Brain microvascular endothelial cell (primary cell): ENCODE data around the gene NOS3.

ENCODE experiments used
- DNase-seq: peaks from one replicate; pipeline ENCODE4 v3.0.0-alpha.2; 2020
- H3K27ac ChIP-seq: fragments of 250-450 bp; sonication (Bioruptor Pico); 2 replicates; pipeline ENCODE4 v1.5.1; 2020; ENCODE audit warnings: mild to moderate bottlenecking, moderate library complexity
- H3K27me3 ChIP-seq: fragments of 250-450 bp; sonication (Bioruptor Pico); replicated peaks from 2 replicates; pipeline ENCODE4 v1.5.1; 2020; ENCODE audit warnings: mild to moderate bottlenecking
- H3K36me3 ChIP-seq: fragments of 250-450 bp; sonication (Bioruptor Pico); replicated peaks from 2 replicates; pipeline ENCODE4 v1.5.1; 2020; ENCODE audit warnings: mild to moderate bottlenecking
- H3K4me3 ChIP-seq: 2 replicates; pipeline ENCODE4 v1.5.1; 2011; ENCODE audit warnings: low read depth, mild to moderate bottlenecking, control low read depth, low read length, moderate library complexity
- in situ Hi-C: cut with HindIII; loops from 2 replicates; pipeline ENCODE4 v1.10.0; 2017; ENCODE audit warnings: low sequenced_read_pairs, low pct_ligation_motif_present
- TF ChIP-seq, protein P1 (sequence below): IDR thresholded peaks from 2 replicates; pipeline ENCODE4 v1.5.1; 2011; ENCODE audit warnings: low read depth, mild to moderate bottlenecking, moderate library complexity, low read length, control low read depth, inconsistent platforms; ENCODE audit errors: missing control alignments

NOS3 gene

DNA sequence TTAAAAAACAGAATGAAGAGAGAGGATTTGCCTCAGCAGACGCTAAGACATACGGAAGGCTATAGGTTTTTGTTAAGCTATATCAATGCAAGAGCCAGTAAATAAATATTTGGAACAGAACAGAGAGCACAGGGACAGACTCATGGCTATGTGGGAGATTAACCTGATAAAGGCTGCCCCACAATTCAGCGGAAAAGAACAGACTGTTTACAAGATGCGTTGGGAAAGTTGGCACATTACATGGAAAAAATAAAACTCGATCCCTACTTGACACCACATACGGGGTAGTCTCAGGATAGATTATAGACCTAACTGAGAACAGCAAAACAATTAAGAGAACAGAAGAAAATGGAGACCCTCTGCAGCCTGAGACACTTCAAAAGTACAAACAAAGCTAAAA is 23.5 kb upstream of the NOS3 start:
- in situ Hi-C loops = no loop called here
- no peaks in the 10 kb centered on the region for H3K36me3 ChIP-seq
- H3K27me3 ChIP-seq = peaks cover 51% of the 10 kb centered on the region
- no peak overlapping the region for H3K4me3 ChIP-seq
- no peak for DNase-seq
- TF ChIP-seq, protein P1, sequence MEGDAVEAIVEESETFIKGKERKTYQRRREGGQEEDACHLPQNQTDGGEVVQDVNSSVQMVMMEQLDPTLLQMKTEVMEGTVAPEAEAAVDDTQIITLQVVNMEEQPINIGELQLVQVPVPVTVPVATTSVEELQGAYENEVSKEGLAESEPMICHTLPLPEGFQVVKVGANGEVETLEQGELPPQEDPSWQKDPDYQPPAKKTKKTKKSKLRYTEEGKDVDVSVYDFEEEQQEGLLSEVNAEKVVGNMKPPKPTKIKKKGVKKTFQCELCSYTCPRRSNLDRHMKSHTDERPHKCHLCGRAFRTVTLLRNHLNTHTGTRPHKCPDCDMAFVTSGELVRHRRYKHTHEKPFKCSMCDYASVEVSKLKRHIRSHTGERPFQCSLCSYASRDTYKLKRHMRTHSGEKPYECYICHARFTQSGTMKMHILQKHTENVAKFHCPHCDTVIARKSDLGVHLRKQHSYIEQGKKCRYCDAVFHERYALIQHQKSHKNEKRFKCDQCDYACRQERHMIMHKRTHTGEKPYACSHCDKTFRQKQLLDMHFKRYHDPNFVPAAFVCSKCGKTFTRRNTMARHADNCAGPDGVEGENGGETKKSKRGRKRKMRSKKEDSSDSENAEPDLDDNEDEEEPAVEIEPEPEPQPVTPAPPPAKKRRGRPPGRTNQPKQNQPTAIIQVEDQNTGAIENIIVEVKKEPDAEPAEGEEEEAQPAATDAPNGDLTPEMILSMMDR = no peak
- no peak overlapping the region for H3K27ac ChIP-seq

DNA sequence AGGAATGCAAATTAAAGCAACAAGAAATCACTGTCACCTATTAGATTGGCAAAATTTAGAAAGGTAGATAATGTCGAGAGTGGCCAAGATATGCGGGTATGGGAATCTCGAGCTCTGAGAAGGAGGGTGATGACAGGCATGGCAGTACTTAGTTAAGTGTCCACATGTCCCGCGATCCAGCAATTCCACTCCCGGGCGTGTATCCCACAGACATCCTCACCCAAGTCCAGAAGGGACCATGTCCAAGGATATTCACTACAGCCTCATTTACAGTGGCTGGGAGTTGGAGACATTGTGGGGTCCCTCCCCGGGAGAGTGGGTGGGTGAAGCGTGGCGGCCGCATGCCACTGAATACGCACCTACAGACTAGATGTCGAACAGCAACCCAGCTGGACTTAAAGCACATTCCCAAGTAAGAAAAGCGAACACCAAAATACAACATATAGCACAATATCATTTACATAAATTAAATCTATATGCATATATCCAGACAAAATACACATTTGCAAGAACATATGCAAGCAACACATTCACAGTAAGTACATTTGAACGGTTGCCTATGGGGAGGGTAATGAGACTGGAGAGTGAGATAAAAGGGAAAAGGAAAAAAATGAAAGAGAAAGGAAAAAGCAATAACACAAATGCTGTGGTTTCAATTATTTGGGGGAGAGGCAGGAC is 22.6 kb upstream of the NOS3 start:
- no peak for DNase-seq
- H3K27ac ChIP-seq = no peak overlapping the region
- H3K36me3 ChIP-seq = no peaks in the 10 kb centered on the region
- TF ChIP-seq, protein P1 = no peak
- in situ Hi-C loops = no loop called here
- no peak overlapping the region for H3K4me3 ChIP-seq
- peaks cover 57% of the 10 kb centered on the region for H3K27me3 ChIP-seq

DNA sequence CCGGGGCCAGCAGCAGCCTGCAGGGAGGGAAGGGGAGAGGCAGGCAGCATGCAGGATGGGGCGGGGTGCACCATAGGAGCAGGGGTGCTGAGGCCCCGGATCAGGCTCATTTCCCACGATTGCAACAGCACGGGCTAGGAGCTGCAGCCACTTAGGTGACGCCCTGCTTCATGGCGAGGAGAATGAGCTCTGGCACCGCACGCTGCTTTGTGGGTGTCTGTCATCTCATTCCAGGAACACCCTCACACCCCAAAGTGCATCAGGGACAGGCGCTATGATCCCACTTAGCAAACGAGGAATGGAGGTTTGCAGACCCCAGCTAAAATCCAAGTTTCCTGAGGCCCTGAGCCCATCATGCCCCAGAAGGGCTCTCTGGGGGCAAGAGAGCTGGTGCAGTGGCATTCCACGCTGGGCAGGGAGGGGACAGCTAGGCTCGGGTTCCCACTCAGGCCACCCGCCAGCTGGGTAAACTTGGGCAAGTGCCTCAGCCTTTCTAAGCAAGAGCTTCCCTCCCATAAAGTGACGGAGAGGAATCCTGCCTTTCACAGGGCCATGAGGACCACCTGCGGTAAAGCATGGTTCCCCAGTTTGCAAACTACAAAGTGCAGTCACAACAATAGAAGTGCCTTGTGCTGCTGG is 22.0 kb upstream of the NOS3 start:
- Histone ChIP-seq H3K27ac (no peak overlapping the region), H3K27me3 (peaks cover 61% of the 10 kb centered on the region)
- in situ Hi-C loops = no loop called here

DNA sequence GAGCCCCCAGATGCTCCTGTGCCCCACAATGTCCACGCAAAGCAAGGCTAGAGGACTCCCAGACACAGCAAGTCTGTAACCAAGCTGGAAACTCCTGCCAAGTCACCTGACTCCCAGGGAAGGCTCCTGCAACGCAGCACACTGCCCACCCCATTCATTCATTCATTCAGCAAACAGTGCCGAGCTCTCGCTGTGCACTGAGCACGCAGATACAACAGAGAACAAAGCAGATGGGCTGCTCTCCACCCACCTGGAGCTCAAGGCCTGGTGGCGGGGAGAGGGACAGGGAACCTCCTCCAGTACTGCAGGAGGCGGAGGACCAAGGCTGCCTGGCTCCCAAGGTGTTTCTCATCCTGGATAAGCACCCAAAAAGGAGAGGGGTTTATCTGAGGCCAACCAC is 21.3 kb upstream of the NOS3 start:
- H3K36me3 ChIP-seq = no peaks in the 10 kb centered on the region
- in situ Hi-C loops = no loop called here
- no peak for DNase-seq
- TF ChIP-seq, protein P1 = no peak
- peaks cover 65% of the 10 kb centered on the region for H3K27me3 ChIP-seq
- H3K4me3 ChIP-seq = no peak overlapping the region
- H3K27ac ChIP-seq = no peak overlapping the region

More for the DNA sequence above, 22.0 kb upstream of the NOS3 start:
- no peak for DNase-seq
- Histone ChIP-seq H3K36me3 (no peaks in the 10 kb centered on the region), H3K4me3 (no peak overlapping the region)
- TF ChIP-seq, protein P1 = no peak

DNA sequence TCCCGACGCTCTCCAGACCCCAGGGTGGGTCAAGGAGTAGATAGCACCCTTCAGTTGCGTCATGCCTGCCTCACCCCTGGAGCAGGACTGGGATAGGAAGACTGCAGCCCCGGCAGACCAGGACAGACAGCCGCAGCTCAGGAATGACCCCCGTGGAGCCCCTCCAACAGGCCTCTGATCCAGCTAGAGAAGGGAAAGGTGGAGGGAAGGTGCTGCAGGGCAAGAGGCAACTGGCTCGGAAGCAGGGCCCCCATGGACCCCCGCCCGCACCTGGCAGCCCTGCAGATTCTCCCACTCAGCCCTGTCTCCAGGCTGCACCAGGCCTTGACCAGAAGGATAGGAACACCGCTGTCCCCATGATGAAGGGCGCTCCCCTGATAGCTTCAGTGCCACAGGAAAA is 20.4 kb upstream of the NOS3 start:
- no peak for DNase-seq
- peaks cover 69% of the 10 kb centered on the region for H3K27me3 ChIP-seq
- TF ChIP-seq, protein P1 = no peak
- no peaks in the 10 kb centered on the region for H3K36me3 ChIP-seq
- no peak overlapping the region for H3K27ac ChIP-seq
- in situ Hi-C loops = no loop called here
- H3K4me3 ChIP-seq = no peak overlapping the region
